NCI-H128 (cell line): ENCODE data around the gene GIMAP8.
"Not testable (repeated sequence)": the region's sequence is repeated elsewhere in the genome, so short reads cannot be mapped to it uniquely, and the experiment has no call there.

Experiments
- DNase-seq: peaks from one replicate; lab custom pipeline; 2025; ENCODE audit not compliant: unreplicated experiment; lab: John Stamatoyannopoulos, UW

The GIMAP8 gene

DNA sequence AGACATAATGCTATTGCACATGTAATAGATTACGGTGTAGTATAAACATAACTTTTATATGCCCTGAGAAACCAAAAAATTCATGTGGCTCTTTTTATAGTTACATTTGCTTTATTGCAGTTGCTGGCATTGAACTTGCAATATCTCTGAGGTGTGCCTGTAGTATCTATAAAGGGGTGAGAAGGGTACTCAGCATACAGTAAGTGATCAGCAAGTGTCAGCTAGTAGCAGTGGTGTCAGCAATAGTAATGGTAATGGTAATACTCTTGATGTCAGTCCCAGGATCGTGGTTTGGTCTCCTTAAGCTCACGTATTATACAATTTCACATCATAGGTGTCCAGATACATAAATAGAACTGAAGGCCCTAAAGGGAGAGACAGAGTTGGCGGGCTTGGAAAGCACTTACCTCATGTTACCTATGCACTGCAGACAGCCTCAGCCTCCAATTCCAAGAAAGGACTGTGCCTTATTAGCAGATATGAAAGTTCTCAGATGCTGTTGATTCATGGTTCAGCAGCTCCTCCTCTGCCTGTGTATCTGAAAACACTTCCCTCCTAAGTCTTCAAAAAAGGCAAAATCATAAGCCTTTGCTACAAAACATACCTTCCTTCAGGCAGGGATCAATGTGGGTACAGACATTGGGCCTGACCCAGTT, 57.6 kb downstream of the GIMAP8 start:
- no peak for DNase-seq

DNA sequence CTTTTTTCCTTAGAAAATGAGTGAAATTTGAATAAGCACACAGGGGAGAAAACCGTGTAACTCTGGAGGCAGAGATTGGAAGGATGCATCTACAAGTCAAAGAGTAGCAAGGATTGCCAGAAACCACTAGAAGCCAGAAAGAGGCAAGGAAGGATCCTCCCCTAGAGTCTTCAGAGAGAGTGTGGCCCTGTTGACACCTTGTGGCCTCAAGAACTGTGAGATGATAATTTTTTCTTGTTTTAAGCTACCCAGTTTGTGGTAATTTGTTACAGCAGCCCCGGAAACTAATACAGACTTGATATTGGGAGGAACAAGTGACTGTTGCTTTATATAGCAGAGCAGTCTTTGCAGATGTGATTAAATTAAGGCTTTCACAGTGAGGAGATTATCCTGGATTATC, 60.6 kb downstream of the GIMAP8 start:
- DNase-seq = no peak

DNA sequence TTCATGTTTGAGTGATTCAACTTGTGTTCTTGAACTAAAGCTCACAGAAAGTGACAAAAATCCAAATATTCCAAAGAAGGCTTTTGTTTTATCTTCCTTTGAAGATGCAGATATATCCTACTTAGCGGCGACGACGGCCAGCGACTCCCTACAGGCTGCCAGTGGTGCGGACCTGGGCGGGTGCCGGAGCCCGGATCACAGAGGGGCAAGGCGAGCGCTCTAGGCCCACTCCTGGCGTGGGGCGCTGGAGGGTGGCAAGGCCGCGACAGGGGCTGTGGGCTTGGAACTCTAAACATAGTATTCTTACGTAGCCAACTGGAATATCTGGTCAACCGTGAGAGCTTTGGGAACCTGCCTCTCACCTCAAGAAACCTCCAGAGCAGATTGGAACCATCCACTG, 63.3 kb downstream of the GIMAP8 start:
- DNase-seq = no peak

DNA sequence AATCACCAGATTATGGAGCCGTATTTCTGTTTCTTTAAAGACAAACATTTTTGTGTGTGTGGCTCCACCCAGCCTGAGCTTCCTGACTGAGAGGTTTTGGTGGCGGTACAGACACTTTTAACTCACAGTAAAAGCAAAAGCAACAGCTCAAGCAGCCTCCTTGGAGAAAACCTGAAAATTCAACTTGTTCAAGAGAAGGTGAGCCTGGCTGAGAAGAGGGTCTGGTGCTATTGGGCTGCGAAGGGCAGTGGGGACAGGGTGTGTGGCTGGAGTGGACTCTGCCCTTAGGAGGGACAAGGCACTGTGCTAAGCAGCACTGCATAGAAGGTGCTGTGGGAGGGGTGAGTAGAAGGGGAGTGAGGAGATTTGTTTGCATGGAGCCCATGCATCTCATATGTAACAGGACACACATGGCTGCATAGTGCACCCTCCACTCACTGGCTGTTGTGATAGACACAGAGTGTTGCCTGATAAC, 64.4 kb downstream of the GIMAP8 start, which contains the start of gene GIMAP7:
TSS of gene GIMAP7 (plus strand) at position 125 of the 475 bp plus-strand sequence. CDS start 5,103 bp downstream, outside the sequence.
- DNase-seq = no peak

DNA sequence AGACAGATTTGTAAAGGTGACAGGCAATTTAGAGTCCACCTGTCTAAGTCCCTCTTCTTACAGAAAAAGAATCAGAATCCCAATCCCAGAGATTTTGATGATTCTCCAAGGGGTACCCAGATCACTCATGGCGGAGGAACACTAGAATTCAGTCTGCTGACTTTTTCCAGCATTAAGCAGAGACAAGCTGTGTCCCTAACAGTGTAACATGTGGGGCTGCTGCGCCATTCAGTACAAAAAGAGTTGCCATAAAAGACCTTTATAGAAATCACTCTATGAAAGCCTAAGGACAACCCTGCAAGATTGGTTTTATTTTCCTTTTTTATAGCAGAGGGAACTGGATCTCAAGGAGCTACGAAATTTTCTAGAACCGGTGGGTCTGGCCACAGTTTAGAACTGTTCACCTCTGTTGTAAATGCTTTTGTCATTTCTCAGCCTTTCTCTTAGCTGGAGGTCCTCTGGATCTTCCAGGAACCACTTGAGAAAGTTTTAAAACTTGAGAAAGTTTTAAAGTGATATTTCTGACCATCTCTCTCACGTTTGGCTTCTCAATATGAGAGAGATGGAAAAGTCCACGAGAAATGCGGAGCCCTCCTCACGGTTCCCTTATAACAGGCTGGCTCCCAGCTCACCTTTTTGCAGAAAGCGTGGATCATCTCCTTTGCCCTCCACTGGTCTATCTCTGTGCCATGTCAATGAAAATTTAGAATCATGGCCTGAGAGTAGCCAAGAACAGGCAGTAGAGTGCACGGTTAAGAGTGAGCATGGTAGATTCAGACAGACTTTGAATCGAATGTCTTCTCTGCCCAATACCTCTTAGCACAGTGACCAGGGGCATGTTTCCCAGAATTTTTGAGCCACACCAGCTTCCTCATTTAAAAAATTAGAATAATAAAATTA, 65.1 kb downstream of the GIMAP8 start:
- no peak for DNase-seq

DNA sequence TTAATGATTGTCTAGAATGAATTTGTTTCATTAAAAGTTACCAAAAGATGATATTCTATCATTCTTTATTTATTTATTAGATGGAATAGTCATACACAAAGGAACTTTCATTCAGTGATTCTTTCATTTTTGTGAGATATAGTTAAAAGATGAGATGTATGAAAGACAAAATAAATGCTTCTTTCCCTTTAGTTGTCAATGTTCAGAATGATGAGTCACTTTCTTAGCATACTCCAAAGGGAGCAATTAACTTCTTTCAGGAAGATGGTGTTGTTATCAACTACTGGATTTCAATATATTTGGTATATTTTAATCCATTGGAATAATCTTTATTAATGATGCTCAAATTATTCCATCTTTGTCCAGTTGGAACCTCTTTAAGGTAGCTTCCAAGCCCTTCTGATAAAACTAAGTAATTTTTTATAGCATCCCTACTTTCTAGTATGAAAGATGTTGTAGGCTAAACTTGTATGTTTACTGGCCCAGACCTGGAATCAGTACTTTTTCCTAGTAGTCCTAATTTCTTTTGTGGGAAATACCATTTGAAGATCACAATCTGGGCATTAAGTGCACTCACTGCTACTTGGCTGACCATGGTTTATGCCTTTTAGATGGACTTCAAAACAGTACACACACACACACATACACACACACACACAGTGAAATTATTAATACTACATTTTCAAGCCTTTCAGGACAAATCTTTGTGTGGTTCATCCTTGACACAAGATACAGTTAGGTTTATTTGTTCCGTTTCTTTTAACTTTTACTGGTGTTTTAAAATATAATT, 66.7 kb downstream of the GIMAP8 start:
- no peak for DNase-seq

DNA sequence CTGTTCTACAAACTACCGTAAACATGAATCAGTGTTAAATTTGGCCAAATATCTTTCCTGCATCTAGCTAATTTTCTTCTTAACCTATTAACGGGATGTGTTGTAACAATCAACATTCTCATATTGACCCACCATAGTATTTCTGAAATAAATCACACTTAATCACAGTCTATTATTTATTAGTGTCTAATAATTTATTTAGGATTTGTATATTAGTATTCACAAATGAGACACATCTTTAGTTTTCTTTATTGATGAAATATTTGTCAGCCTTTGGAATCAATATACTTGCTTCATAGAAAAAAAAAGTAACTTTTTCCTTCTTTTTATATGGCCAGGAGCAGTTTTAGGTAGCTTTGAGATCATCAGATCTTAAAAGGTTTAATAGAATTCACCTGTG, 68.9 kb downstream of the GIMAP8 start:
- no peak for DNase-seq

DNA sequence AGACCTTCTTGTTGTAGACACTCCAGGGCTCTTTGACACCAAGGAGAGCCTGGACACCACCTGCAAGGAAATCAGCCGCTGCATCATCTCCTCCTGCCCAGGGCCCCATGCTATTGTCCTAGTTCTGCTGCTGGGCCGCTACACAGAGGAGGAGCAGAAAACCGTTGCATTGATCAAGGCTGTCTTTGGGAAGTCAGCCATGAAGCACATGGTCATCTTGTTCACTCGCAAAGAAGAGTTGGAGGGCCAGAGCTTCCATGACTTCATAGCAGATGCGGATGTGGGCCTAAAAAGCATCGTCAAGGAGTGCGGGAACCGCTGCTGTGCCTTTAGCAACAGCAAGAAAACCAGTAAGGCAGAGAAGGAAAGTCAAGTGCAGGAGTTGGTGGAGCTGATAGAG, 69.7 kb downstream of the GIMAP8 start:
- DNase-seq = no peak

DNA sequence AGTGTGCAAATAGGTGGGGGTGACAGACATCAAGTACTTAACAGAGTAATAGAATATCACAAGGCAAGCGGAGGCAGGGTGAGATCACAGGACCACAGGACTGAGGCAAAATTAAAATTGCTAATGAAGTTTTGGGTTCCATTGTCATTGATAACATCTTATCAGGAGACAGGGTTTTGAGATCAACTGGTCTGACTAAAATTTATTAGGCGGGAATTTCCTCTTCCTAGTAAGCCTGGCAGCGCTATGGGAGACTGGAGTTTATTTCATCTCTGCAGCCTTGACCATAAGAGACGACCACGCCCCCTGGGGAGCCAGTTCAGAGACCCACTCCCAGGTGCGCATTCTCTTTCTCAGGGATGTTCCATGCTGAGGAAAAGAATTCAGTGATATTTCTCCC, 72.5 kb downstream of the GIMAP8 start:
- DNase-seq = not testable (repeated sequence)

DNA sequence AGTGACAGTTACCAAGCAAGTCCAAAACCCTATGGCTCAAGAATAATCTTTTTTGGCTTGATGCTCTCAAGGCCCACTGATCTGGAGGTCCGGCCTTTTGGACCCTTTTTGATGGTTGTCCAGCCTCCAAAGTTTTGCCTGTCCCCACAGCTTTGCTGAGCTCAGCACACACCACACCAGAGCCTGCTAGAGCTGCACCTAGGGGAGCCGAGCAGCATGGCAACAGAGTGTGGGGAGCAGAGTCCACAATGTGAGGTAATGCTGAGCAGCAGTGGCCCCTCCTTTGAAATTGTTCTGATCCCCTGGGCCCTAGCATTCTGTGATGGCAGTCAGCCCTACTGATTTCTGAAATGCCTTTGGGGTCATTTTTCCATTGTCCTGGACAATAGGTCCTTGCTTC, 73.6 kb downstream of the GIMAP8 start:
- DNase-seq = no peak
